Astrocyte of the hippocampus (primary cell): ENCODE measurements around the gene CALHM6.
"Not testable (repeated sequence)": the region's sequence is repeated elsewhere in the genome, so short reads cannot be mapped to it uniquely, and the experiment has no call there.

Experiments
- DNase-seq: peaks from one replicate; pipeline ENCODE4 v3.0.0; 2011; ENCODE audit warnings: low read depth, low spot score

CALHM6 gene

GRCh38 chr6:116476002-116476678 is 15.0 kb downstream of the CALHM6 start:
- DNase-seq = no peak

DNA sequence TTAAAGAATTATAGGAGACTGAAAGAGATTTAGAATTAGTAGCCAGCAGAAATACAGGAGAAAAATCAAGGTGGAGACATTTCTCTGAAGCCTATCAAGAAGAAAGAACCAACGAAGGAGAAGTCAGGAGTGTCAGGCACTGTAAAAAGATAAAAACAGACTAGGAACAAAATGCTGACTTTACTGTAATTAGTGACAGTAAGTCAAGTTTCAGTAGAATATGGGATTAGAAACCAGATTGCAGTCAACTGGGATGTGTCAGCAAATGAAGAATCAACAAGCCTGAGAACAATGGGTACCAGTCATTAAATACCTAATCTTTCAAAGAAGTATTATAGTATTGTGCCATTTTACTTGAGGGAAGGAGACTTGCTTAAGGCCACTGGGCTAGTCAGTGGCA is 21.6 kb downstream of the CALHM6 start:
- DNase-seq = no peak

DNA sequence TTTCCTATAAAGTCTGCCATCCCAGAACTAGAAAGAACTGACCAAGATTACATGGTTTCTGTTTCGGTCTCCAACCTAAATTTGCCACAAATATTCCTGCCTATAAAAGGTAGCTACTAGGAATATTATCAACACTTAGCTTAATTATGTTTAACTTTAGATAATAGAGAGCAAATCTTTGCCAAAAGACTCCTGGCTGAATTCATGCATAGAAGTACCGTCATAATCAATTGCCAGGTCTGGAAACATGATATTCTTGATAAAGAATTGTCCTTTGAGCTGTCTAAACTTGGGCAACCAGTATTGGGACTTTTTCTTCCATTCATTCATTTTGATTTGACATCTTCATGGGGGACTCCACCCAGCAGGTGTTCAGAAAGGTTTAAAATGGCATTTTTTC is 22.4 kb downstream of the CALHM6 start:
- no peak for DNase-seq

DNA sequence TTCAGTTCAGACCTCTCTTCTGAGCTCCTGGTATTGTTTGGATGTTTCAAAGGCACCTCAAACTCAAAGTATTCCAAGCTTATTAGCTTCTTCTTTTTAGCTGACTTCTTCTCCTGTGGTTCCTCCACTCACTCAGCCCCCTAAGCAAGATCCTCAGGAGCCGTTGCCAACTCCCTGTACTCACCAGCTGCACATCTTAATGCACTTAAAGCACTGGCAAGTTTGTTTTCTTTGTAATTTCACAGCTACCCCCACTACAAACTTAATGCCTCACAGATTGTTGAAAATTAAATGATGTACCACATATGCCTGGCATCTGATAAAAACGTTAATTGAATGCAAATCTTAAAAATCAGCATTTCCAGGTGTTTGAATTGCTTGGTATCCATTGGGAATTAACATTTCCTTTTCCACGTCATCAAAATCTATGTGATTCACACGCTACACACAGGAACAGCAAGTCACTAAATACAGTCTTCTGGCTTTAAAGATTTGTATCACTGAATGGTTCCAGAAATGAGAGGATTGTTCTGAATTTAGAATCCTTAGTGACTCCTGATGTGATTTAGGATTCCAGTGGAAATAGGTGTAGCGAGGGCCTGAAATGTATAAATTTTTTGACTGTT is 24.5 kb downstream of the CALHM6 start:
- no peak for DNase-seq

GRCh38 chr6:116491610-116492330 is 30.6 kb downstream of the CALHM6 start:
- DNase-seq = no peak

DNA sequence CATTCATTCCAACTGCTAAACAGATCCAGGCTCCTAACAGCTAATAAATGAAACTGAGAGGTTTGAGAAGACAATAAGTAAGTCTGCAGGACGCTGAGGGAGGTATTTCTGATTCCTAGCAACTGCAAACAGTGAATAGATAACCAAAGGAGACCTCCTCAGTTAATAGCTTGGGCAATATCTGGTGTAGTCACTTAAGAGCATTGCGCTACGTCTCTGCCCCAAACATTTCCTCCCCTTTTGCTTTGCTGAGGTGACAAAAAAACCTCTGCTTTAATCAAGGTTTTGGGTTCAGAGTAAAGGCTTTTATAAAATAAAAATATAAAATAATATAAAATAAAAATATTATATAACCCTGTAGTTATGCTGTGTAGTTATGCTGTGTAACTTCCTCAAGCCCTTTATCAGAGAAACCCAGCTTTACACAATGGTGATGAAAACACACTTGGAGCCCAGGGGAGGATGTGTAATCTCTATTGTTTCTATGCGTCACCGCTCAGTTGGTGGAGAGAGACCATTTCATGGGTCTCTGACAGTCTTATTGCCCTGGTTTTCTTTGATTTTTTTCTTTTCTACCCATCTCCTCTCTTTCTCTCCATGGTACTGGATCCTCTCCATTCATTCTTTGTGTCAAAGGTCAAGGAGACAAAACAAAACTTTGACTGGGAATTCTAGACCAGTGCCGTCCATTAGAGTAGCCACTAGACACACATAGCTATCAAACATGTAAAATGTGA is 31.3 kb downstream of the CALHM6 start:
- no peak for DNase-seq

GRCh38 chr6:116495161-116495560 is 34.0 kb downstream of the CALHM6 start:
- DNase-seq = not testable (repeated sequence)

DNA sequence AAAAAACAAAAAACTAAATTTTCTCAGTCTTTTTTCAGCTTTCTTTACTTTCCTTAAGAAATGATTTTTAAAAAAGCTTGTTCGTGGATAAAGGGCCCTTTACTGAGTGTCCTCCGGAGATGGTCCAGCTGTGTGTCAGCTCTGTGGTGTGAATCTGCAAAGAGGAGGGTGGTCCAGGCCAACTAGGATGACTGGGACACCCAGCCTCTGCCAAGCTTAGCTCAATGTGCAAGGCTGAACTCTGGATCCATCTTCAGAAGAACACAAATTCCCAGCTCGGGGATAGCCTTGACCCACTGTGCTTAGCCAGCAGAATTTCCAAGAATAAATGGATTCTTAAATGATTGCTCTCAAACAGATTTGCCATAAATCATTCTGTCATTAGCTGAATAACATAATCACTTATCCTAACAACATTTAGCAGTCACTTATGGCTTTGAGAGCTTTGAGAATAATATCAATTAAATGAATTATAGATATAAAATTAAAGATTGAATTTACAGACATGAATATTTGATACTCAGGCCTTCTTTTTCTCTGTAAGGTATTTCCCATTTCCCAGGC is 36.0 kb downstream of the CALHM6 start:
- DNase-seq = no peak

DNA sequence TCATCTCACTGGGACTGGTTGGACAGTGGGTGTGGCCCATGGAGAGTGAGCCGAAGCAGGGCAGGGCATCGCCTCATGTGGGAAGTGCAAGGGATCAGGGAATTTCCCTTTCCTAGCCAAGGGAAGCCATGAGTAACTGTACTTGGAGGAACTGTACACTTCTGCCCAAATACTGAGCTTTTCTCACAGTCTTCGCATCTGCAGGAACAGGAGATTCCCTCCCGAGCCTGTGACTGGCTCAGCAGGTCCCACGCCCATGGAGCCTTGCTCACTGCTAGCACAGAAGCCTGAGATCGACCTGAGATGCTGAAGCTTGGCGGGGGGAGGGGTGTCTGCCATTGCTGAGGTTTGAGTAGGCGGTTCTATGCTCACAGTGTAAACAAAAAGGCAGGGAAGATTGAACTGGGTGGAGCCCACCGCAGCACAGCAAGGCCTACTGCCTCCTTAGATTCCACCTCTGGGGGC is 39.8 kb downstream of the CALHM6 start:
- no peak for DNase-seq

GRCh38 chr6:116507324-116507723 is 46.1 kb downstream of the CALHM6 start:
- no peak for DNase-seq

DNA sequence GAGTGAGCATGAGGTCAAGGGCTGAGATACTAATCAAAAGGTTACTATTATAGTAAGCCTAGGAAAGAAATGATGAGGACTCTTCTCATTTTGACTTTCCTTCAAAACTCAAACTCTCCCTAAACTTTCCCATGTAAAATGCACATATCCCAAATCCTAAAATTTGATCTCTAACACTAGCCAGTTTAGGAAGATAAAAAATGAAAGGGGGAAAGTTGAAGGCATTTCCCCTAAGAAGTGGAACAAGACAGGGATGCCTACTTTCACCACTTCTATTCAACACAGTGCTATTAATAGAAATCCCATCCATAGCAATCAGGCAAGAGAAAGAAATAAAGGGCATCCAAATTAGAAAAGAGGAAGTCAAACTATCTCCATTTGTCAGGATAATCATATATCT is 47.4 kb downstream of the CALHM6 start:
- DNase-seq = no peak

- peak; percentile 78 for DNase-seq
Measured at GRCh38 chr6:116511424-116512110, 50.4 kb downstream of the CALHM6 start, which contains the start of gene CALHM5. Gene CALHM5, plus strand, starts transcription at chr6:116511639. Its CDS starts 58 bp downstream, at chr6:116511697.

- DNase-seq = no peak
Measured at GRCh38 chr6:116512111-116512559, 51.0 kb downstream of the CALHM6 start.

GRCh38 chr6:116512734-116513133 is 51.6 kb downstream of the CALHM6 start:
- DNase-seq = no peak
